ENCODE data around the gene STIP1. TPM values are rescaled to one million over a fixed set of nuclear protein-coding genes. Genes with fewer than 3 reads are reported as not detected.

Gene STIP1
- total and polyA plus RNA-seq, 10 of the 15 experiments (the other 5 are each of a cell fraction or from before 2014, with no cell fraction given), result 25.2 to 291 (median 191) TPM

GRCh38 chr11:64163951-64164350, 22.0 kb upstream of the STIP1 start:
- TF ChIP-seq KLF5 (IDR thresholded peaks at IDR 0.05; ENCODE audit: partially characterized antibody) (no peak), NR2F1 (conservative IDR thresholded peaks at IDR 0.05) (no peak), ZBTB4 (CRISPR knock-in tag; IDR thresholded peaks at IDR 0.05) (no peak), BCLAF1 (IDR thresholded peaks at IDR 0.05) (no peak), SKIL (IDR thresholded peaks at IDR 0.05; ENCODE audit: low read depth, poor library complexity, severe bottlenecking) (no peak), NRF1 (conservative IDR thresholded peaks at IDR 0.05; ENCODE audit: low read depth, low read length) (no peak), EP300 (IDR thresholded peaks at IDR 0.05; ENCODE audit: borderline replicate concordance in 1 of 2, control insufficient read depth in 1 of 2, low read depth in 2 of 2, low read length in 2 of 2) (no peak), RELA (IDR thresholded peaks at IDR 0.05; ENCODE audit: borderline replicate concordance, partially characterized antibody) (no peak), RFX5 (IDR thresholded peaks at IDR 0.05; ENCODE audit: low read depth, low read length) (no peak), HDAC6 (IDR thresholded peaks at IDR 0.05; ENCODE audit: unreplicated experiment) (no peak), LARP7 (IDR thresholded peaks at IDR 0.05) (no peak), ZBTB11 (CRISPR knock-in tag; IDR thresholded peaks at IDR 0.05) (no peak)
- no peak overlapping the region for H3K9ac ChIP-seq (ENCODE audit: control insufficient read depth, insufficient read depth, low read length)

More at GRCh38 chr11:64163951-64164350, 22.0 kb upstream of the STIP1 start:
- Histone ChIP-seq H2AFZ (ENCODE audit: control insufficient read depth, low read depth, low read length) (no peak overlapping the region), H3K4me1 (ENCODE audit: control insufficient read depth, insufficient read depth, low read length) (peaks cover 4% of the 10 kb centered on the region; the same call in 1 of the 2 replicates), H3K27ac (ENCODE audit: control insufficient read depth, insufficient read depth) (no peak overlapping the region), H3K36me3 (ENCODE audit: control insufficient read depth in 2 of 2, insufficient read depth in 2 of 2, low read length in 1 of 2) (no peaks in the 10 kb centered on the region), H3K4me2 (ENCODE audit: control insufficient read depth, insufficient read depth) (no peak overlapping the region), H4K20me1 (ENCODE audit: control insufficient read depth, insufficient read depth) (no peaks in the 10 kb centered on the region), H3K27me3 (replicated peaks in 1 of 2; ENCODE audit: control insufficient read depth in 2 of 2, insufficient read depth in 2 of 2, low read length in 1 of 2) (no peaks in the 10 kb centered on the region), H3K9me3 (replicated peaks; ENCODE audit: control insufficient read depth, insufficient read depth, low read length) (no peaks in the 10 kb centered on the region; the same call in 2 of the 3 replicates), H3K4me3 (no peak overlapping the region), H3K79me2 (ENCODE audit: control insufficient read depth, insufficient read depth, low read length) (no peaks in the 10 kb centered on the region)
- ChIA-PET SMC1A (ENCODE audit: uncharacterized antibody, unreplicated experiment) (no interaction called here), RAD21 (ENCODE audit: unreplicated experiment) (no interaction called here), POLR2A (no interaction called here), CTCF (interaction anchor here (1.3 to 2.2 kb wide), 2 partner anchors 11 to 16 kb away, joined by 5 to 6 read pairs; no protein-coding TSS in a partner anchor)
- 79% methylated on average over 5 of the region's 5 CpGs for WGBS (ENCODE audit: insufficient coverage, insufficient replicate concordance, low lambda C conversion rate, missing lambda C conversion rate)
- no peak for DNase-seq (ENCODE audit: low read depth, low spot score)
- in situ Hi-C loops (cut with MboI), result no loop called here
- no TSS peak for BruUV-seq (replicated peaks)
- intact Hi-C loops (cut with micrococcal nuclease; ENCODE audit: unreplicated experiment), result no loop called here
- ATAC-seq, result no peak
- no peak for FAIRE-seq

All from GM12878 (cell line).